Raji (cell line): Measurements from ENCODE around the gene MTMR12.

ENCODE experiments used
- POLR2A ChIP-seq: IDR thresholded peaks from 2 replicates; pipeline ENCODE4 v1.6.1; 2011; ENCODE audit warnings: low read depth, low read length, control low read depth; ENCODE audit not compliant: insufficient read depth

Gene MTMR12, protein sequence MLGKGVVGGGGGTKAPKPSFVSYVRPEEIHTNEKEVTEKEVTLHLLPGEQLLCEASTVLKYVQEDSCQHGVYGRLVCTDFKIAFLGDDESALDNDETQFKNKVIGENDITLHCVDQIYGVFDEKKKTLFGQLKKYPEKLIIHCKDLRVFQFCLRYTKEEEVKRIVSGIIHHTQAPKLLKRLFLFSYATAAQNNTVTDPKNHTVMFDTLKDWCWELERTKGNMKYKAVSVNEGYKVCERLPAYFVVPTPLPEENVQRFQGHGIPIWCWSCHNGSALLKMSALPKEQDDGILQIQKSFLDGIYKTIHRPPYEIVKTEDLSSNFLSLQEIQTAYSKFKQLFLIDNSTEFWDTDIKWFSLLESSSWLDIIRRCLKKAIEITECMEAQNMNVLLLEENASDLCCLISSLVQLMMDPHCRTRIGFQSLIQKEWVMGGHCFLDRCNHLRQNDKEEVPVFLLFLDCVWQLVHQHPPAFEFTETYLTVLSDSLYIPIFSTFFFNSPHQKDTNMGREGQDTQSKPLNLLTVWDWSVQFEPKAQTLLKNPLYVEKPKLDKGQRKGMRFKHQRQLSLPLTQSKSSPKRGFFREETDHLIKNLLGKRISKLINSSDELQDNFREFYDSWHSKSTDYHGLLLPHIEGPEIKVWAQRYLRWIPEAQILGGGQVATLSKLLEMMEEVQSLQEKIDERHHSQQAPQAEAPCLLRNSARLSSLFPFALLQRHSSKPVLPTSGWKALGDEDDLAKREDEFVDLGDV

GRCh38 chr5:32312595-32313332, at the start of gene MTMR12:
TSS of gene MTMR12 (minus strand) at chr5:32312939. CDS start at chr5:32312838, 101 bp downstream.
- peak; percentile 78 for TF ChIP-seq POLR2A

- TF ChIP-seq POLR2A = no peak
Observed at GRCh38 chr5:32362527-32362926, 49.8 kb upstream of the MTMR12 start.

DNA sequence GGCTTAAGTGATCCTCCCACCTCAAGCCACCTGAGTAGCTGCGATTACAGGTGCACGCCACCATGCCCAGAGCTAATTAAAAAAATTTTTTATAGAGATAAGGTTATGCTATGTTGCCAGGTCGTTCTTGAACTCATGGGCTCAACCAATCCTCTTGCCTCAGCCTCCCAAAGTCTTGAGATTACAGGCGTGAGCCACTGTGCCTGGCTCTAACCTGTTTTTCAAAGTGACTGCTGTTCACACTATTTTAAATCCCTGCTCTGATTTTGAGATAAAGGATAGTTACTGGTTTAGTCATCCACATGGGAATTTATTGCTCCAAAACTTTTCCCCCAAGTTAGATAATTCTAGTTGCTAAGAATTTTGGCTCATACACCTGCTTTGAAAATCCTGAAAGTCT, 48.2 kb upstream of the MTMR12 start:
- no peak for TF ChIP-seq POLR2A

DNA sequence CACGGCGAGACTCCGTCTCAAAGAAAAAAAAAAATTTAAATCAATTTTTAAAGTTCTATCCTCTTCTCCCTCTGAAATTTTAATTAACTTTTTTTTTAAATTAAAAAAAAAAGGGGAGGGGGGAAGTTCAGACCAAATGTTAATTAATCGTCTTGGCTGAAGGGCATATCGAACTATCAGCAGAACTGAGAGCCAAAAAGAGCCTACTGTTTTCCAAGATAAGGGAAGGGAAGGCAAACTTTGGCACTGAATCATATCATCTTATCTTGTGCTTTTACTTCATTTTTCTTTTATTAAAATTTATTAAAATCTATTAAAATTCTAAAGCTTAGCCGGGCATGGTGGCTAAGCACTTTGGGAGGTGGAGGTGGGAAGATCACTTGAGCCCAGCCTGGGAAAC, 45.9 kb upstream of the MTMR12 start:
- no peak for TF ChIP-seq POLR2A

GRCh38 chr5:32357658-32358057, 44.9 kb upstream of the MTMR12 start:
- TF ChIP-seq POLR2A = no peak

- TF ChIP-seq POLR2A = no peak
Observed at GRCh38 chr5:32355686-32356085, 42.9 kb upstream of the MTMR12 start.

- TF ChIP-seq POLR2A = no peak
Observed at GRCh38 chr5:32353420-32353819, 40.7 kb upstream of the MTMR12 start.

GRCh38 chr5:32352685-32353084, 39.9 kb upstream of the MTMR12 start:
- TF ChIP-seq POLR2A = no peak

GRCh38 chr5:32346869-32347268, 34.1 kb upstream of the MTMR12 start:
- no peak for TF ChIP-seq POLR2A

DNA sequence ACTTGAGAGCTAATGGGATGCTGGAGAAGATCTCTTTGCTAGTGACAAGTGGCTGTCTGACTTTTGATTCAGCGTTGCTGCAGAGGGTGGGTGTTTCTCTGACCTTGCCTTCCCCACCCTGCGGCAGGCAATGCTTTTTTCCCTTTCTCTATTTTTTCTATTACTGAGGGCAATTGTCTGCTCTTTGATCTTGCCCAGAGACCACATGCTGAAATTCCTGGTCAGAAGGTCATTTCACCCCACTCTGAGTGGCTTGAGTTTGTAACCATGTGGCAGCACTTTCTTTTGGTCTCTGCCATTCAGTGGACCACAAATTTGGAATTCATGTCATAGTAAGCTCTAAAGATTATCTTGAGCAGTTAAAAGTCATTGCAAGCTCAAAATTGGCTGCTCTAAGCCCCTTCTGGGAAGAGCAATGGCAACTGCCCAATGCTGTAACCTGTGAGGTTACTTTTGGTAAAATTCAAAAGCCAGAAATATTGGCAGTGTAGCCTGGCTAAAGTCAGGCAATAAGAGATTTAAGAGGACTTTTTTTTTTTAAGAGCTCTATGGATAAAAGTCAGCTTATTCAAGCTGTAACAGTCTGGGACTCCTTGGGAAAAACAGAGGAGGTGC, 30.4 kb upstream of the MTMR12 start:
- TF ChIP-seq POLR2A = no peak

- no peak for TF ChIP-seq POLR2A
Observed at GRCh38 chr5:32342656-32343055, 29.9 kb upstream of the MTMR12 start.

- no peak for TF ChIP-seq POLR2A
Observed at GRCh38 chr5:32339878-32340277, 27.1 kb upstream of the MTMR12 start.

- no peak for TF ChIP-seq POLR2A
Observed at GRCh38 chr5:32339198-32339597, 26.5 kb upstream of the MTMR12 start.

DNA sequence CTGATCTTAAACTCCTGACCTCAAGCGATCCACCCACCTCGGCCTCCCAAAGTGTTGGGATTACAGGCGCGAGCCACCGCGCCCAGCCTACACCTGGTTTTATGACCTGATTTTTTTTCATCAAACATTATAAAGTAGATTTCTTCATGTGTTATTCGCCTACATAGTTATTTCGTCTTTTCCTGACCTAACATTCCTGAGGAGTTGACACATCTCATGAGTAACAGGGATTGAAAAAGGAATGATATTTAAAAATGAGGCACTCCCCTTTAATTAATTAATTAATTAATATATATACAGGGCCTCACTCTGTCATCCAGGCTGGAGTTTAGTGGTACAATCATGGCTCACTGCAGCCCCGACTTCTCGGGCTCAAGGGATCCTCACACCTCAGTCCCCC, 20.2 kb upstream of the MTMR12 start:
- no peak for TF ChIP-seq POLR2A

- TF ChIP-seq POLR2A = no peak
Observed at GRCh38 chr5:32332361-32332760, 19.6 kb upstream of the MTMR12 start.

DNA sequence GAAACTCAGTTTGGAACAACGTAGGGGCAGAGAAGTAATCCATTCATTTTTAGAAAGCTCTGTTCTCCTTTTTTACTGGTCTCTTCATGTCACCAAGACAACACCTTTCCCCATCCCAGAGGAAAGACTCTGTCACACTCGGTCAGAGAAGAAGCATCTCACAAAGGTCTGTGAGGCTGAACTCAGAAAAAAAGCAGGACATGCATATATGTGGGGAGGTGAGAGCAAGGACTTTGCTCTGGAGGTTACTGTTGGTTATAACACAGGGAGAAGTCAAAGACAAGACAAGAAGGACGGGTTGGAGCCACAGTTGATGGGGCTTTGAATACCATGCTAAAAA, 19.2 kb upstream of the MTMR12 start:
- no peak for TF ChIP-seq POLR2A
